ENCODE results near the gene ME3.
"Not testable (repeated sequence)": the region's sequence is repeated elsewhere in the genome, so short reads cannot be mapped to it uniquely, and the experiment has no call there.

The ME3 gene

DNA sequence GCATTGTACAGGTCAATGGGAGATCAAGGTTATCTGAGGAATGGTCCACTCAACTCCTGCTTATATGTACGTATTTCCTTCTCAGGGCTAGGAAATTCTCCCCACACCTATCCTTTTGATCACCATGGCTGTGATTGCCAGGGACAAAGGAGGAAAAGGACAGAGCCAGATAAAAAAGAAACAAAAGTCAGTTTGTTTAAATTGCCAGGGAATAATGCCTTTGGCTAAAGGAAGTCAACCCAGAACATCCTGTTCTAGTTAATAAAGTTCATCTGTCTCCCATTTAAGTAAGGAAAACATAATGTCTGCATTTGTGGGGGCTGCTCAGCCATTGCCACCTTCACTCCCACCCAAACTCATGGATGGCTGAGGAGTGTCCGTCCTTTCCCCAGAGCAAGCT is 124.7 kb downstream of the ME3 start:
- no peak for TF ChIP-seq ZNF274 (IDR thresholded peaks at IDR 0.05; ENCODE audit: low read depth, low read length)
- H3K4me3 ChIP-seq (ENCODE audit: low read length) = no peak overlapping the region

DNA sequence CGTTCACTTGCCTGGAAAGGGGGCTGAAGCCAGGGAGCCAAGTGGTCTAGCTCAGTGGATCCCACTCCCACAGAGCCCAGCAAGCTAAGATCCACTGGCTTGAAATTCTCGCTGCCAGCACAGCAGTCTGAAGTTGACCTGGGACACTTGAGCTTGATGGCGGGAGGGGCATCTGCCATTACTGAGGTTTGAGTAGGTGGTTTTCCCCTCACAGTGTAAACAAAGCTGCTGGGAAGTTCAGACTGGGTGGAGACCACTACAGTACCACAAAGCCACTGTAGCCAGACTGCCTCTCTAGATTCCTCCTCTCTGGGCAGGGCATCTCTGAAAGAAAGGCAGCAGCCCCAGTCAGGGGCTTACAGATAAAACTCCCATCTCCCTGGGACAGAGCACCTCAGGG is 131.1 kb downstream of the ME3 start:
- not testable (repeated sequence) for H3K4me3 ChIP-seq (ENCODE audit: low read length)

DNA sequence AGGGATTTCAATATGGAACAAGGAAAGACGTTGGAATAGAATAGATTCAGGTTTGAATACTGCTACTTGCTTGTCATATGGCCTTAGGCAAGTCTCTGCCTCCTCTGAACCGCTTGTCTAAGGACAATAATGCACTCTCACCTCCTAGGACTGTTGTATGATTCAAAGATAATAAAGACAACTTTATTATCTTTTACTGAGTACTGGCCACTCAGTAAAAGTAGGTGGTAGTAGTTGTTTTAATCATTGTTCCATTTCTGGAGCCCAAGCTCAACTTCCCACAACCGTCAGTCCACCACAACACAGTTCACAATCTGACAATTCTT is 134.2 kb downstream of the ME3 start:
- H3K4me3 ChIP-seq (ENCODE audit: low read length) = no peak overlapping the region
- no peak for TF ChIP-seq ZNF274 (IDR thresholded peaks at IDR 0.05; ENCODE audit: low read depth, low read length)

DNA sequence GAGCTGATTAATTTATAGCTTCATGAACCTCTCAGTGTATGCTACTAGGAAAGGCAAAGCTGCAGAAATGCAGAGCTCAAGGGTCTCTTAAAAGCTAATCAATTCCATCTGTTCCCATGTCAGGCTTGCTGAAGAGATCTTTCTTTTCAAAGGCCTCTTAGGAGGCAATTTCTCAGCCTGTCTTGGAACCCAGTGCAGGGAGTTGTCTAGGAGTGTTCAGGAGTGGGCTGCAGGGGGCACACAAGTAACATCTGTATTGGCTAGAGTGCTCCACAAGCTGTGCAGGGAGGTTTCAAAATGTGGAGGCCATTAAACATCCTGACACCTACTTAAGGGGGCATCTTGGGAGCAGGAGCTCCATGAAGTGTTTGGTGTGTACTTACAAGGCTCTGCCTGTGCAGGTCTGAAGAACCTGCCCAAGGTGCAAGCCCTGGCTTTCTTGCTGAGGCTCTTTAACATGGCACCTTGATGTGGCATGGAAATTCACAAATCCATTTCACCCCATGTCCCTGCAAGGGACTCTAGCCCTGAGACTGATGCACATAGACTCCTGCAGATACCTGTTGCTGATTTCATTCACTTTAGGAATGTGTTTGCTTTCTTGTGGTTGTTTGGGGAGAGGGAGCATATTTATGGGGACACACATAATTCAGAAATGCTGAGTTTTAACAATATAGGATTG is 134.7 kb downstream of the ME3 start:
- no peak overlapping the region for H3K4me3 ChIP-seq (ENCODE audit: low read length)
- TF ChIP-seq ZNF274 (IDR thresholded peaks at IDR 0.05; ENCODE audit: low read depth, low read length) = no peak

GRCh38 chr11:86535773-86536172 is 136.6 kb downstream of the ME3 start:
- no peak overlapping the region for H3K4me3 ChIP-seq (ENCODE audit: low read length)
- TF ChIP-seq ZNF274 (IDR thresholded peaks at IDR 0.05; ENCODE audit: low read depth, low read length) = no peak

DNA sequence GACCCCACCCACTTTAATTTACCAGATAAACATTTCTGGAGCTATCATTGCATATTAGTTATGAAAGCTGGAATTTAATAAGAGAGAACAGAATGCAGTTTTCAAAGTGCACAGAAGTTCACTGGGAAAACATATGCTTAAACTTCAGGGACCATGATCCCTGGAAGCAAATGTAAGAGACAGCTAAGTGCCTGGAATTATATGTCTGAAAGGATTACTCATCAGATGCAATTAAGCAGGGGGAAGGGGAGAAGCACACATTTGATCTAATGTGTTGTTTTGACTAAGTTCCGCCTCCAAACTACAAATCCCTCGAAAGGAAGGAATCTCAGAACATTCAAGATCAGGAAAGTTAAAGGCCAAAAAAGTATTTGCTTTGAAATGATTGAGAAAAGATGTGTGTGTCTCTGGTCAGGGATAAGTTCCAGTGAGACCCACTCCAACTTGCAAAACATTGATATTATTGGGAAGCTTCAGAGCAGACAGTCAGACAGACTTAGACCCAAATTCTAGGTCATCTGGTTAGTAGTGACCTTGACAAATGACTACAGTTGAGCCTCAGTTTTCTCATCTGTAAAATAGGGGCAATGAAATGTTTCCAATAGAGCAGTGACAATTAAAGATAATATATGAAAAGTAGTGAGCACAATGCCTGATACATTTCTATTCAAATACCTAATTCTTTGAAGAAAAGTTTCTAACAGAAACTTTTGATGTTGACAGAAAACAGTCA is 147.6 kb downstream of the ME3 start:
- no peak for TF ChIP-seq ZNF274 (IDR thresholded peaks at IDR 0.05; ENCODE audit: low read depth, low read length)

GRCh38 chr11:86523738-86524619 is 148.4 kb downstream of the ME3 start:
- no peak for TF ChIP-seq ZNF274 (IDR thresholded peaks at IDR 0.05; ENCODE audit: low read depth, low read length)

More for the DNA sequence above, 147.6 kb downstream of the ME3 start:
- H3K4me3 ChIP-seq (ENCODE audit: low read length) = no peak overlapping the region

DNA sequence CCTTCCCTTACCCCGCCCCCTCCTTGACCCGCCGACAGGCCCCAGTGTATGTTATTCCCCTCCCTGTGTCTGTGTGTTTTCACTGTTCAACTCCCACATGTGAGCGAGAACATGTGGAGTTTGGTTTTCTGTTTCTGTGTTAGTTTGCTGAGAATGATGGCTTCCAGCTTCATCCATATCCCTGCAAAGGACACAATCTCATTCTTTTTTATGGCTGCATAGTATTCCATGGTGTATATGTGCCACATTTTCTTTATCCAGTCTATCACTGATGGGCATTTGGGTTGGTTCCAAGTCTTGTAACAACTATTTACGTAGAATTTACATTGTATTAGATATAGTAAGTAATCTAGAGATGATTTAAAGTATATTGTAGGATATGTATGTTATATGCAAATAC is 149.9 kb downstream of the ME3 start:
- not testable (repeated sequence) for H3K4me3 ChIP-seq (ENCODE audit: low read length)

More at GRCh38 chr11:86523738-86524619, 148.4 kb downstream of the ME3 start:
- no peak overlapping the region for H3K4me3 ChIP-seq (ENCODE audit: low read length)

- no peak overlapping the region for H3K4me3 ChIP-seq (ENCODE audit: low read length)
- TF ChIP-seq ZNF274 (IDR thresholded peaks at IDR 0.05; ENCODE audit: low read depth, low read length) = no peak
Measured at GRCh38 chr11:86519064-86519911, 153.1 kb downstream of the ME3 start.

DNA sequence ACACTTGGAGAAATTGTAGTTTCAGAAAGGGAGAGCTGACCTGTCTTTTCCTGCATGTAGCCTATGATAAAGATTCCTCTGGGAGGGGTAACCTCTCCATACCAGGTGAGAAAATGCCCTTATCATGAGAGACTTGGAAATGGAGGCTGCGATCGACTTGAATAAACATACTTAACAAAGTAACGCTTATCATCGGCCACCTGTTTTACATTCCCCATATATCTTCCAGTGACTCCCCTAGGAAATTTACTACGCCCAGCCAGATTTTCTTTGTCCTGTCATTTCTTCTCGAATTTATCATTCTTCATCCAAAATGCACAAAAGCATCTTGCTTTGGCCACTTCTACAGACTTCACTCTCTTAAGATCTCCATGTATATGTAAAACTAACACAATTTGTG is 154.2 kb downstream of the ME3 start:
- H3K4me3 ChIP-seq (ENCODE audit: low read length) = no peak overlapping the region
- no peak for TF ChIP-seq ZNF274 (IDR thresholded peaks at IDR 0.05; ENCODE audit: low read depth, low read length)

GRCh38 chr11:86517557-86517956 is 154.9 kb downstream of the ME3 start:
- H3K4me3 ChIP-seq (ENCODE audit: low read length) = no peak overlapping the region
- no peak for TF ChIP-seq ZNF274 (IDR thresholded peaks at IDR 0.05; ENCODE audit: low read depth, low read length)

DNA sequence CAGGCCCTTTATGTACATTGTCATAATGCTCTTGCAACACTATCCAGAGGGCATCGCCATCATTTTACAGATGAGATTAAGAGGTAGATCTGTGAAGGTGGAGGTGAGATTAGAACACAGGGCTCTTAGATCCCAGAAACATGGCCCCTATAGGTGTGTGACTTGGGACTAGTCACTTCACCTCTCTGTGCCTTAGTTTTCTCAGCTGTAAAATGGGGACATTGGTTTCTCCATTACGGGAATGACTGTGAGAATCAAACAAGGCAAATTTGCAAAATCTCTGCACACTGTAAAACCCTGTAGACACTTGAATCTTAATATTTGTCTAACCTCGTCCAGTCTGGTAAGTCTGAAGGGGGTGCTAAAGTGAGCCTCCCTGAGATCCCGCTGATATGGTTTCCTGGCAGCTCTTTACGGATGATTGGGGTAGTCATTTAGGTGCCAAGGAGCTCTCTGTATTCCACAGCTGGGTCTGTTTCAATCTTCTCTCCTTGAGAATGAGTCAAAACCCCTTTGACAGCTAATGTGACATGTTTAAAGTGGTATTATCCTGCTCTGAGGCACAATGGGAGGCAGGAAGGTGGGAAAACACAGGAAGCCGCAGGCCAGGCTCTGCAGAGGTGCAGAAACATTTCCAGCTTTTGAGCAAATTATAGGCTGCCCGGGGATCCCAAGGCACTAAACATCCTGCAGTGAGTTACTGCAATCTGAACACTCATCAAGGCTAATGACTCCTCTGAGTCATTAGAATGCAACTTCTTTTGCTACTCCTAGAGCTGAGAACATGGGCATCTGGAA is 156.9 kb downstream of the ME3 start:
- no peak for TF ChIP-seq ZNF274 (IDR thresholded peaks at IDR 0.05; ENCODE audit: low read depth, low read length)
- H3K4me3 ChIP-seq (ENCODE audit: low read length) = no peak overlapping the region

- no peak overlapping the region for H3K4me3 ChIP-seq (ENCODE audit: low read length)
- TF ChIP-seq ZNF274 (IDR thresholded peaks at IDR 0.05; ENCODE audit: low read depth, low read length) = no peak
Measured at GRCh38 chr11:86514453-86514852, 158.0 kb downstream of the ME3 start.
